Skeletal muscle satellite cell (primary cell): ENCODE data around the gene KAT2A.
A peak's percentile ranks its signal among the peaks of the same experiment; 100 is the strongest.

Source experiments
- H3K27me3 ChIP-seq: 2 replicates; pipeline ENCODE4 v1.7.0; 2013; ENCODE audit warnings: low read length; ENCODE audit not compliant: control insufficient read depth, insufficient read depth
- H3K36me3 ChIP-seq: 2 replicates; pipeline ENCODE4 v1.7.0; 2013; ENCODE audit warnings: mild to moderate bottlenecking, control low read depth, low read length; ENCODE audit not compliant: insufficient read depth
- H3K4me1 ChIP-seq: 2 replicates; pipeline ENCODE4 v1.7.0; 2013; ENCODE audit warnings: low read length; ENCODE audit not compliant: control insufficient read depth, insufficient read depth
- H3K4me2 ChIP-seq: 2 replicates; pipeline ENCODE4 v1.7.0; 2013; ENCODE audit warnings: mild to moderate bottlenecking, low read length
- H3K4me3 ChIP-seq: 2 replicates; pipeline ENCODE4 v1.7.0; 2013; ENCODE audit warnings: low read length
- H3K9ac ChIP-seq: 2 replicates; pipeline ENCODE4 v1.7.0; 2013; ENCODE audit warnings: mild to moderate bottlenecking, low read depth, low read length, moderate library complexity
- H3K9me3 ChIP-seq: replicated peaks from 2 replicates; pipeline ENCODE4 v1.7.0; 2013; ENCODE audit warnings: mild to moderate bottlenecking, control low read depth, low read length

The KAT2A gene

GRCh38 chr17:42133461-42134041 lies 12.4 kb upstream of the KAT2A start:
- H3K4me2 ChIP-seq: peak overlapping the region; percentile 16
- no peak overlapping the region for H3K9ac ChIP-seq
- peaks cover 46% of the 10 kb centered on the region for H3K4me1 ChIP-seq
- H3K27me3 ChIP-seq: no peaks in the 10 kb centered on the region
- no peaks in the 10 kb centered on the region for H3K9me3 ChIP-seq
- no peak overlapping the region for H3K4me3 ChIP-seq
- H3K36me3 ChIP-seq: peaks cover 22% of the 10 kb centered on the region

GRCh38 chr17:42132941-42133340 lies 11.8 kb upstream of the KAT2A start:
- H3K4me3 ChIP-seq: no peak overlapping the region
- H3K9me3 ChIP-seq: no peaks in the 10 kb centered on the region
- H3K9ac ChIP-seq: no peak overlapping the region
- H3K36me3 ChIP-seq: peaks cover 28% of the 10 kb centered on the region
- no peaks in the 10 kb centered on the region for H3K27me3 ChIP-seq
- peaks cover 46% of the 10 kb centered on the region for H3K4me1 ChIP-seq
- peak overlapping the region; percentile 49 for H3K4me2 ChIP-seq

GRCh38 chr17:42131981-42132432 lies 10.8 kb upstream of the KAT2A start:
- Histone ChIP-seq H3K4me2 (no peak overlapping the region), H3K4me1 (peaks cover 46% of the 10 kb centered on the region), H3K9me3 (no peaks in the 10 kb centered on the region), H3K4me3 (no peak overlapping the region), H3K36me3 (peaks cover 31% of the 10 kb centered on the region), H3K27me3 (no peaks in the 10 kb centered on the region), H3K9ac (peak overlapping the region; percentile 7)

GRCh38 chr17:42131232-42131631 lies 10.1 kb upstream of the KAT2A start:
- Histone ChIP-seq H3K4me2 (peak overlapping the region; percentile 3), H3K4me3 (no peak overlapping the region), H3K9ac (no peak overlapping the region), H3K36me3 (peaks cover 36% of the 10 kb centered on the region), H3K9me3 (no peaks in the 10 kb centered on the region), H3K4me1 (peaks cover 43% of the 10 kb centered on the region), H3K27me3 (no peaks in the 10 kb centered on the region)

- no peak overlapping the region for H3K4me3 ChIP-seq
- H3K4me1 ChIP-seq: peaks cover 35% of the 10 kb centered on the region
- no peaks in the 10 kb centered on the region for H3K9me3 ChIP-seq
- peaks cover 39% of the 10 kb centered on the region for H3K36me3 ChIP-seq
- no peak overlapping the region for H3K9ac ChIP-seq
- no peaks in the 10 kb centered on the region for H3K27me3 ChIP-seq
- no peak overlapping the region for H3K4me2 ChIP-seq
Measured at GRCh38 chr17:42130310-42130936, 9.3 kb upstream of the KAT2A start.

- H3K36me3 ChIP-seq: peaks cover 49% of the 10 kb centered on the region
- H3K9ac ChIP-seq: no peak overlapping the region
- no peak overlapping the region for H3K4me3 ChIP-seq
- no peaks in the 10 kb centered on the region for H3K9me3 ChIP-seq
- no peak overlapping the region for H3K4me2 ChIP-seq
- no peaks in the 10 kb centered on the region for H3K27me3 ChIP-seq
- peaks cover 30% of the 10 kb centered on the region for H3K4me1 ChIP-seq
Measured at GRCh38 chr17:42129109-42129837, 8.1 kb upstream of the KAT2A start.

GRCh38 chr17:42127414-42127813 lies 6.2 kb upstream of the KAT2A start:
- Histone ChIP-seq H3K9me3 (no peaks in the 10 kb centered on the region), H3K36me3 (peaks cover 53% of the 10 kb centered on the region), H3K4me2 (no peak overlapping the region), H3K27me3 (no peaks in the 10 kb centered on the region), H3K9ac (no peak overlapping the region), H3K4me1 (peaks cover 13% of the 10 kb centered on the region), H3K4me3 (no peak overlapping the region)

- Histone ChIP-seq H3K4me1 (peaks cover 7% of the 10 kb centered on the region), H3K9ac (no peak overlapping the region), H3K9me3 (no peaks in the 10 kb centered on the region), H3K27me3 (no peaks in the 10 kb centered on the region), H3K4me2 (no peak overlapping the region), H3K36me3 (peaks cover 53% of the 10 kb centered on the region), H3K4me3 (no peak overlapping the region)
Measured at GRCh38 chr17:42126836-42127235, 5.7 kb upstream of the KAT2A start.

GRCh38 chr17:42125565-42125964 lies 4.4 kb upstream of the KAT2A start:
- H3K36me3 ChIP-seq: peaks cover 50% of the 10 kb centered on the region
- no peak overlapping the region for H3K4me3 ChIP-seq
- no peak overlapping the region for H3K4me2 ChIP-seq
- H3K4me1 ChIP-seq: peaks cover 3% of the 10 kb centered on the region
- H3K9ac ChIP-seq: no peak overlapping the region
- H3K27me3 ChIP-seq: no peaks in the 10 kb centered on the region
- H3K9me3 ChIP-seq: no peaks in the 10 kb centered on the region

- H3K9me3 ChIP-seq: no peaks in the 10 kb centered on the region
- H3K27me3 ChIP-seq: no peaks in the 10 kb centered on the region
- H3K36me3 ChIP-seq: peaks cover 41% of the 10 kb centered on the region
- peaks cover 6% of the 10 kb centered on the region for H3K4me1 ChIP-seq
- no peak overlapping the region for H3K4me3 ChIP-seq
- H3K4me2 ChIP-seq: no peak overlapping the region
- H3K9ac ChIP-seq: no peak overlapping the region
Measured at GRCh38 chr17:42124256-42124655, 3.1 kb upstream of the KAT2A start.

GRCh38 chr17:42122371-42123303 lies 1.5 kb upstream of the KAT2A start, which contains the start of gene HSPB9:
TSS of gene HSPB9 (plus strand) at chr17:42122804. CDS start at chr17:42122851, 47 bp downstream.
- Histone ChIP-seq H3K9me3 (no peaks in the 10 kb centered on the region), H3K4me2 (no peak within 1 kb of the TSS), H3K4me3 (no peak within 1 kb of the TSS), H3K27me3 (no peaks in the 10 kb centered on the region), H3K4me1 (peaks cover 6% of the 10 kb centered on the region), H3K9ac (no peak within 1 kb of the TSS), H3K36me3 (peaks cover 32% of the 10 kb centered on the region)
